ENCODE results near the gene STX8.

Gene STX8

DNA sequence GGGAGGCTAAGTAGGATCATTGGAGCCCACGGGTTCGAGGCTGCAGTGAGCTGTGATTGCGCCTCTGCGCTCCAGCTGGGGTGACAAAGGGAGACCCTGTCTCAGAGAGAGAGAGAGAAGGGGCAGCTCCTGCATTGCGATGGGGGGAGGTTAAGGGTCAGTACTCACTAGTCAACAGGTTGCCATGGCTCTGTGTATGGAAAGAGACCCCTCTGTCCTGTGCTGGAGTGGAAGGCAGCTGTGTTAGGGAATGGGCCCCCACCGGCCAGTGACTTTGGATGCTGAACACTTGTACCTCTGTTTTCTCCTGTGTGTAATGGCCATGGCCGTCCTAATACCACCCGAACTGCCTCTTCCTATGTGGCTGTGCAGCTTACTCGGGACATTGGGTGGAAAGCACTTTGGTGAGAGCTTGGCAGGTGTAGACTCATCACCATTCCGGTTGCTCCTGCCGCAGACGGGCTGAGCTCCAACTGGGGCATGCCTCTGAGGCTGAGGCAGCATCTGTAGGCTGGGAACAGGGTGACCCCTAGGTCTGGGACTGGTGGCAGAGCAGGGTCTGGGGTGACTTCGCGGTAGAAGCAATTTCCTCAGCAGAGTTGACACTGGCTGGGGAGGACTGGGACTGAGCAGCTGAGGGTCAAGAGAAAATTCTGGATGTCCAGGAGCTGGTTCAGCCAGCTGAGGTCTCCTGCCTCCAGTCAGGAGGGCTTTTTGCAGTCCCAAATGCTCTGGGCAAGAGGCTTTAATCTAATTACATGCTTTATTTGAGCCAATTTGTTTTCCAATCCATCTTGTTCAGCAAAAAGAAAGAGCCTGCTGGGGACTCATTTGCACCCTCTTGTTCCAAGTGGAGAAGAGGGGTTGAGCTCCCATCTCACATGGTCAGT lies 369.9 kb downstream of the STX8 start:
- in situ Hi-C loops (cut with HindIII; ENCODE audit: low pct_ligation_motif_present, low sequenced_read_pairs), result no loop called here

DNA sequence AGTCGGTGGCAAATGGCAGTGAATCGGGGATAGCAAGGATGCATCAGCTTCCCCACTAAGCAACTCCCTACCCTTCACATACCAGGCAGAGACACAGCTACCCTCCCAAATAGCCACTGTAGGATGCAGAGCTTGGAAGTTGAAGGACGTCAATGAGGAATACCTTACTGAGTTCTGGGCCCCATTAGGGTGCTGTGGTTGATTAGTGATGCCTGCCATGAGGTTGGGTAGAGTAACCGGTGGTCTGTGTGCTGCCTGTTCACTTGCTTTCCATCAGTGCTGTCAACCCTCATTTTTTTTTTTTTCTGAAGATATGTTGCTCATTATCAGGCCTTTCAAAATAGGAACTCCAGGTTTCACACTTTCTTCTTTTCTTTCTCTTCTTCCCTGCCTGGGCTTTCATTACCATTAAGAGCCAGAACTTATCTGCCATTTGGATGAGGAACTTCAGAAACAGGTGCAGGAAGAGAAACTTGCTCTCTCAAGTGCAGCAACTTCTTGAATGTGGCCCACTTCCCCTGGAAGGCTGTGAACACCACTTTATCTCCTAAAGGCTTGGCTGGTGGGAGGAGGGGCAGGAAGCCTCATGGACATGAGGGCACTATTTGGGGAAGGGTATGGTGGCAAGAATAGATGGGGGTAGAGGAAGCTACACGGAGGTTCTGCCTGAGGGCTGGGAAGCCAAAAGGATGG lies 370.8 kb downstream of the STX8 start:
- Histone ChIP-seq H3K4me3 (ENCODE audit: low read depth, low read length) (no peak overlapping the region), H3K36me3 (replicated peaks) (no peaks in the 10 kb centered on the region), H3K27ac (no peak overlapping the region), H3K27me3 (replicated peaks) (no peaks in the 10 kb centered on the region)
- DNase-seq, result no peak
- TF ChIP-seq, protein P1, sequence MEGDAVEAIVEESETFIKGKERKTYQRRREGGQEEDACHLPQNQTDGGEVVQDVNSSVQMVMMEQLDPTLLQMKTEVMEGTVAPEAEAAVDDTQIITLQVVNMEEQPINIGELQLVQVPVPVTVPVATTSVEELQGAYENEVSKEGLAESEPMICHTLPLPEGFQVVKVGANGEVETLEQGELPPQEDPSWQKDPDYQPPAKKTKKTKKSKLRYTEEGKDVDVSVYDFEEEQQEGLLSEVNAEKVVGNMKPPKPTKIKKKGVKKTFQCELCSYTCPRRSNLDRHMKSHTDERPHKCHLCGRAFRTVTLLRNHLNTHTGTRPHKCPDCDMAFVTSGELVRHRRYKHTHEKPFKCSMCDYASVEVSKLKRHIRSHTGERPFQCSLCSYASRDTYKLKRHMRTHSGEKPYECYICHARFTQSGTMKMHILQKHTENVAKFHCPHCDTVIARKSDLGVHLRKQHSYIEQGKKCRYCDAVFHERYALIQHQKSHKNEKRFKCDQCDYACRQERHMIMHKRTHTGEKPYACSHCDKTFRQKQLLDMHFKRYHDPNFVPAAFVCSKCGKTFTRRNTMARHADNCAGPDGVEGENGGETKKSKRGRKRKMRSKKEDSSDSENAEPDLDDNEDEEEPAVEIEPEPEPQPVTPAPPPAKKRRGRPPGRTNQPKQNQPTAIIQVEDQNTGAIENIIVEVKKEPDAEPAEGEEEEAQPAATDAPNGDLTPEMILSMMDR (IDR thresholded peaks at IDR 0.05; ENCODE audit: low read depth, low read length, missing control alignments), result no peak
- in situ Hi-C loops (cut with HindIII; ENCODE audit: low pct_ligation_motif_present, low sequenced_read_pairs), result no loop called here

More for the DNA sequence above, 369.9 kb downstream of the STX8 start:
- Histone ChIP-seq H3K4me3 (ENCODE audit: low read depth, low read length) (no peak overlapping the region), H3K27me3 (replicated peaks) (no peaks in the 10 kb centered on the region), H3K27ac (no peak overlapping the region), H3K36me3 (replicated peaks) (no peaks in the 10 kb centered on the region)
- no peak for DNase-seq
- TF ChIP-seq, protein P1 (IDR thresholded peaks at IDR 0.05; ENCODE audit: low read depth, low read length, missing control alignments), result no peak

DNA sequence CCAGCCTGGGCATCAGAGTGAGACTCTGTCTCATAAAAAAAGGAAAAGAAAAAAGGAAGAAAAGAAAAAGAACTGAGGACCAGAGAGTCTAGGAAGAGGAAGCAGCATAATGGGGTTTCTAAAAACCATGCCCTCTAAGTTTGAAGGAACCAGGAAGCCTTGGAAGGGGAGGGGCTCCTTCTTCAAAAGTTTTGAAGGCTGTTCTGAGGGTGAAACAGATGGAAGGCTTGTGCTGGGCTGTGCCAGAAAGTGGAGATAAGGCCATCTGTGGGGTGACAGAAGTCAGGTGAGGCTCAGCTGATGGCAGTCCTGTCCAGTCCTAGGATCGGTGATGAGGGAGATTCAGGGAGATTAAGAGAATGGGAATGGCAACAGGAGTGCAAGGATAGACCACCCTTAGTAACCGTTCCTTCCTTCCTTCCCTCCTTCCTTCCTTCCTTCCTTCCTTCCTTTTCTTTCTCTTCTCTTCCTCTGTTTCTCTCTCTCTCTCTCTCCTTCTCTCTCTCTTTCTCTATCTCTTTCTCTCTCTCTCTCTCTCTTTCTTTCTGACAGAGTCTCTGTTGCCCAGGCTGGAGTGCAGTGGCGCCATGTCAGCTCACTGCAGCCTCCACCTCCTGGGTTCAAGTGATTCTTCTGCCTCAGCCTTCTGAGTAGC lies 371.7 kb downstream of the STX8 start:
- Histone ChIP-seq H3K4me3 (ENCODE audit: low read depth, low read length) (no peak overlapping the region), H3K27me3 (replicated peaks) (no peaks in the 10 kb centered on the region), H3K27ac (no peak overlapping the region), H3K36me3 (replicated peaks) (no peaks in the 10 kb centered on the region)
- no peak for DNase-seq
- TF ChIP-seq, protein P1 (IDR thresholded peaks at IDR 0.05; ENCODE audit: low read depth, low read length, missing control alignments), result no peak
- in situ Hi-C loops (cut with HindIII; ENCODE audit: low pct_ligation_motif_present, low sequenced_read_pairs), result no loop called here

DNA sequence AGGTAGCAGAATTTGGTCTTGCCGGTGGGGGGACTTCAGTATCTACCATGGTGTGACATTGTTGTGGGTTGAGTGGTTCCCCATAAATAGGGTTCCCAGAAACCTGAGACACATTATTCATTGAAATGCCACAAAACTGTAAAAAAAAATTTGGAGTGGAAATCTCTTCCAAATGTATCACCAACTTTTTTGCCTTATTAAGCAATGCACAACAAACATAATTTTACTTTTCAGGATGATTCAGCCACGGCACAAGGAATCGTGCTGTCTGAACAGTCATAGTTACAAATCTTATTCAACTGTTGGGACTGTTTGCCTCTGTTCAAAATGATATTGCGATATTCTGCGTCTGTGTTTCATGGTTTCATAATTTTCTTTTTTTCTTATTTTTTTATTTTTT lies 373.1 kb downstream of the STX8 start:
- in situ Hi-C loops (cut with HindIII; ENCODE audit: low pct_ligation_motif_present, low sequenced_read_pairs), result no loop called here
- DNase-seq, result no peak
- H3K27me3 ChIP-seq (replicated peaks), result no peaks in the 10 kb centered on the region

DNA sequence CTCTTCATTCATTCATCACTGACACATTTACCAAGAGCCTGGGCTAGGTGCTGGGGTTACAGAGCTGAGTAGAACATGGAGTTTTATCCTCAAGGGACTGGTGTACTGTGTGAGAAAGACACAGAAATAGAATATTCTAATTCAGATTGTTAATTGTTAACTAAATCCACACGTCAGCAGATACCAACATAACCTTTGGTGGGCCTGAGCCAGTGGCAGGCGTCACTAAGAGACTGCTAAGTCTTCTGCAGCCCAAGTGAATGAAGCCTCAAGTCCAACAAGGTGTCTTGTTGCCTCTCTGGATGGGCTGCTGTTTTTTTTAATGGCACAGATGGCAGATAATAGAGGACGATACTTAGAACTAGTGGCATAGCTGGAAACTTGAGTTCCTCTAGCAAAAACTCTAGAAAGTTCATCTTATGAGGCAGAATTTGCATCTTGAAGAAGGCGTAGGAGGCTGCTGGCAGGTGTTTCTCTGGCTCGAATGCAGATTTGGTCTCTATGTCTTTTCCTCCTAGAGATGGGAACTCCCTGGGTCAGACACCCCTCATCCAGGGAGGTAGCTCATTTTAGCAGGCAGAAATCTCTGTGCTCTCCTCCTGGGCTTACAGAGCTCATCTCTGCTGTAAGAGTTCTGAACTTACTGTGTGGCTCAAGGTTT lies 374.8 kb downstream of the STX8 start:
- Histone ChIP-seq H3K27me3 (replicated peaks) (no peaks in the 10 kb centered on the region), H3K4me3 (ENCODE audit: low read depth, low read length) (no peak overlapping the region), H3K27ac (no peak overlapping the region), H3K36me3 (replicated peaks) (no peaks in the 10 kb centered on the region)
- in situ Hi-C loops (cut with HindIII; ENCODE audit: low pct_ligation_motif_present, low sequenced_read_pairs), result no loop called here
- TF ChIP-seq, protein P1 (IDR thresholded peaks at IDR 0.05; ENCODE audit: low read depth, low read length, missing control alignments), result no peak
- no peak for DNase-seq

More for the DNA sequence above, 373.1 kb downstream of the STX8 start:
- Histone ChIP-seq H3K36me3 (replicated peaks) (no peaks in the 10 kb centered on the region), H3K4me3 (ENCODE audit: low read depth, low read length) (no peak overlapping the region), H3K27ac (no peak overlapping the region)
- TF ChIP-seq, protein P1 (IDR thresholded peaks at IDR 0.05; ENCODE audit: low read depth, low read length, missing control alignments), result no peak
